Right atrium auricular region (tissue), 2 donors: ENCODE results near the gene RANGAP1. TPM values are rescaled to one million over a fixed set of nuclear protein-coding genes. Genes with fewer than 3 reads are reported as not detected.

ENCODE experiments used
- DNase-seq: peaks from one replicate; pipeline ENCODE4 v3.0.0-alpha.2; 2019; ENCODE audit warnings: low spot score
- H3K27ac ChIP-seq, 2 donors: fragments of 200-600 bp; sonication (generic); 1 replicate in 1 of 2; 2 replicates in 1 of 2; pipeline ENCODE4 v1.5.1; 2016 to 2019
- H3K27me3 ChIP-seq, 2 donors: fragments of 200-600 bp; sonication (generic); one replicate each; pipeline versions ENCODE4 v1.5.1 to v1.6.0; 2017 to 2019
- H3K36me3 ChIP-seq: fragments of 200-600 bp; sonication (generic); one replicate; pipeline ENCODE4 v1.5.1; 2016
- H3K4me1 ChIP-seq, 2 donors: fragments of 200-600 bp; sonication (generic); one replicate each; pipeline versions ENCODE4 v1.5.1 to v1.6.0; 2017 to 2019
- H3K4me3 ChIP-seq, 2 donors: fragments of 200-600 bp; sonication (generic); 1 replicate in 1 of 2; 2 replicates in 1 of 2; pipeline ENCODE4 v1.5.1; 2017 to 2019; ENCODE audit warnings: mild to moderate bottlenecking in 1 of 2, moderate library complexity in 1 of 2
- H3K9me3 ChIP-seq, 2 donors: fragments of 200-600 bp; sonication (generic); one replicate each; pipeline ENCODE4 v1.5.1; 2019
- CTCF ChIP-seq, 2 donors: fragments of 200-600 bp; sonication (generic); IDR thresholded peaks; one replicate each; pipeline ENCODE4 v1.5.1; 2019; ENCODE audit warnings: antibody characterized with exemption in 2 of 2
- total RNA-seq, 2 donors: library from RNA; depleted of rRNA; stranded (reverse); fragments of >200 nt; gene quantifications; one replicate each; pipeline ENCODE4 v1.1.0, GENCODE V29; 2016

Gene RANGAP1
- total RNA-seq, 2 donors from 2014 or later = 22.3 to 33.3 TPM

DNA sequence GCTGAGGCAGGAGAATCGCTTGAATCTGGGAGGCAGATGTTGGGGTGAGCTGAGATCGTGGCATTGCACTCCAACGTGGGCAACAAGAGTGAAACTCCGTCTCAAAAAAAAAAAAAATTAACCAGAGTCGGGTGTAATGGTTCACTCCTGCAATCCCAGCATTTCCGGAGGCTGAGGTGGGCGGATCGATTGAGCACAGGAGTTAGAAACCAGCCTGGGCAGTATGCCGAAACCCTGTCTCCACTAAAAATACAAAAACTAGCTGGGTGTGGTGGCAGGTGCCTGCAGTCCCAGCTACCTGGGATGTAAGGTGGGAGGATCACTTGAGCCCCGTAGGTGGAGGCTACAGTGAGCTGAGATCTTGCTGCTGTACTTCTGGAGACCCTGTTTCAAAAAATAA, 1.5 kb downstream of the RANGAP1 start:
- Histone ChIP-seq H3K27ac (peak overlapping the region in 1 of 2 donors; percentile 86), H3K36me3 (peaks cover 25% of the 10 kb centered on the region), H3K27me3 (no peaks in the 10 kb centered on the region), H3K9me3 (no peaks in the 10 kb centered on the region), H3K4me1 (peaks cover 0 to 14% of the 10 kb centered on the region in 2 donors), H3K4me3 (no peak overlapping the region)
- no peak for DNase-seq
- TF ChIP-seq CTCF (IDR thresholded peaks at IDR 0.05) = no peak

- no peak for TF ChIP-seq CTCF (IDR thresholded peaks at IDR 0.05)
- no peaks in the 10 kb centered on the region for H3K27me3 ChIP-seq
- H3K4me3 ChIP-seq = no peak overlapping the region
- H3K4me1 ChIP-seq = peaks cover 0 to 10% of the 10 kb centered on the region in 2 donors
- H3K36me3 ChIP-seq = peaks cover 47% of the 10 kb centered on the region
- H3K27ac ChIP-seq = no peak overlapping the region
- H3K9me3 ChIP-seq = no peaks in the 10 kb centered on the region
- DNase-seq = no peak
Observed at GRCh38 chr22:41280854-41281253, 5.1 kb downstream of the RANGAP1 start.

DNA sequence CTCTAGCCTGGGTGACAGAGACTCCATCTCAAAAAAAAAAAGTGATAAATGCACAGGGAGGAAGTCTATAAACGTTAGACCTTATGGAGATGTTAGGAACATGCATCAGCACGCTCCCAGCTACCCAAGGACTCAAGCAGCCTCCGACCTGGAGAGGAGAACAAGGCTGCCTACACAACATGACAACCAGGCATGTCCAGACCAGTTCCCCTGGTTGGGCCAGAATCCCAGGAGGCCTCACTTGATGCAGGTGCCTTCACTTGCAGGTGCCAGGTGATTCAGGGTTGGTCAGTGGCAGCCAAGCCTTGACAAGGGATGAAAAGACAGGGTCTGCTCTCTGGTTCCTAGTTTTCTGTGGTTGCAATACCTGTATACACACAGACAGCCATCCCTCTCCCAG, 5.9 kb downstream of the RANGAP1 start:
- H3K27me3 ChIP-seq = no peaks in the 10 kb centered on the region
- H3K9me3 ChIP-seq = no peaks in the 10 kb centered on the region
- H3K36me3 ChIP-seq = peaks cover 49% of the 10 kb centered on the region
- no peak for DNase-seq
- no peak for TF ChIP-seq CTCF (IDR thresholded peaks at IDR 0.05)
- H3K4me3 ChIP-seq = no peak overlapping the region
- H3K4me1 ChIP-seq = peaks cover 0 to 4% of the 10 kb centered on the region in 2 donors
- H3K27ac ChIP-seq = no peak overlapping the region

- no peaks in the 10 kb centered on the region for H3K9me3 ChIP-seq
- no peak overlapping the region for H3K4me3 ChIP-seq
- H3K36me3 ChIP-seq = peaks cover 72% of the 10 kb centered on the region
- no peaks in the 10 kb centered on the region for H3K27me3 ChIP-seq
- no peak overlapping the region for H3K27ac ChIP-seq
- DNase-seq = no peak
- no peaks in the 10 kb centered on the region for H3K4me1 ChIP-seq
- no peak for TF ChIP-seq CTCF (IDR thresholded peaks at IDR 0.05)
Observed at GRCh38 chr22:41274856-41275255, 11.1 kb downstream of the RANGAP1 start.

DNA sequence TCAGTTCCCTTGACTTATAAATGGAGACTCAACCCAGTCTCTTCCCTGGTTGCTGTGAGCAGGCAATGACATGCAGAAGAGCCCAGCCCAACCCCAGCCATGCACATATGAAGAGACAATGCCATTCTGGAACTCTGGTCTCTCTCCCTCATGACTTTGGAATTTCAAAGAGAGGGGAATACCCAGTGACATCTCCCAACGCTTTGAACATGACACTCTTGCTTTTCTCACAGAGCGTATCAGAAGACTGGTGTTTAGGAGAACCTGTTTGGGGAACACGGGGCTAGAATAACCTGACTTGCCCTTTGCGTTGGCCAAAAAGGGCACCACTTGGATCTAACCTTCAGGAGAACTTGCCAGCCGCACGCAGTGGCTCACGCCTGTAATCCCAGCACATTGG, 12.9 kb downstream of the RANGAP1 start:
- TF ChIP-seq CTCF (IDR thresholded peaks at IDR 0.05) = no peak

DNA sequence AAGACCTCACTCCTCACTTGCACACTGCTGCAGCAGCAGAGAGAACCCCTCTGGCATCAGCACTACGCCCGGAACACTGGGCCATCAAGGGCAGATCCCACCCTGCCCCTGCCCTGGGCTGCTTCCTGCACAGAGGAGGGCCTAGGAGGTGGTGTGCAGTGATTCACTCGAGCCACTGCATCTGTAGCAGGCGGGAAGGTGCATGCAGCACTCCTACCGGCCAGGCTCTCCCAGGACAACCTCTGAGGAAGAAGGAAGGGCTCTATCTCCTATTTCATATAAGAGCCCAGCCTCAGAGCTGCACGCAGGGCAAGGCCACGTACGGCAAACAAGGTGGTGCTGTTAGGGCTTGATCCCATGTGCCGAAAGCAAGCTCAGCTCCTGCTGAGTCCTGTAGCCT, 14.2 kb downstream of the RANGAP1 start:
- H3K27ac ChIP-seq = no peak overlapping the region
- no peaks in the 10 kb centered on the region for H3K27me3 ChIP-seq
- no peak for TF ChIP-seq CTCF (IDR thresholded peaks at IDR 0.05)
- H3K9me3 ChIP-seq = no peaks in the 10 kb centered on the region
- peaks cover 75% of the 10 kb centered on the region for H3K36me3 ChIP-seq
- no peak for DNase-seq
- H3K4me3 ChIP-seq = no peak overlapping the region
- no peaks in the 10 kb centered on the region for H3K4me1 ChIP-seq

More for the DNA sequence above, 12.9 kb downstream of the RANGAP1 start:
- no peaks in the 10 kb centered on the region for H3K4me1 ChIP-seq
- H3K9me3 ChIP-seq = no peaks in the 10 kb centered on the region
- no peak overlapping the region for H3K4me3 ChIP-seq
- H3K27me3 ChIP-seq = no peaks in the 10 kb centered on the region
- DNase-seq = no peak
- H3K36me3 ChIP-seq = peaks cover 73% of the 10 kb centered on the region
- peak overlapping the region in 1 of 2 donors; percentile 29 for H3K27ac ChIP-seq
